Right lobe of liver (tissue), 6 donors: ENCODE data around the gene IL20RA. TPM values are rescaled to one million over a fixed set of nuclear protein-coding genes. Genes with fewer than 3 reads are reported as not detected.

ENCODE experiments used
- ATAC-seq, 4 donors: fragments of 200-7000 bp; cut with Tn5 transposase; one replicate each; pipeline ENCODE4 v1.9.1; 2020; ENCODE audit warnings: mild to moderate bottlenecking in 4 of 4, moderate library complexity in 4 of 4
- DNase-seq, 3 donors: peaks; one replicate each; pipeline ENCODE4 v3.0.0-alpha.2; 2020
- H3K27ac ChIP-seq, 3 donors: fragments of 200-600 bp; one replicate each; pipeline ENCODE4 v1.8.0; 2022
- H3K27me3 ChIP-seq, 2 donors: fragments of 200-600 bp; one replicate each; pipeline ENCODE4 v1.8.0; 2022
- H3K36me3 ChIP-seq, 4 donors: fragments of 200-600 bp; sonication (generic) in 1 of 4; one replicate each; pipeline versions ENCODE4 v1.5.1 to v1.8.0; 2017 to 2022; ENCODE audit warnings: control low read depth in 1 of 4
- H3K4me1 ChIP-seq, 4 donors: fragments of 200-600 bp; sonication (generic) in 1 of 4; one replicate each; pipeline versions ENCODE4 v1.5.1 to v1.8.0; 2017 to 2022; ENCODE audit warnings: control low read depth in 1 of 4
- H3K4me3 ChIP-seq, 3 donors: fragments of 200-600 bp; one replicate each; pipeline ENCODE4 v1.8.0; 2022
- H3K9me3 ChIP-seq, 4 donors: fragments of 200-600 bp; sonication (generic) in 1 of 4; one replicate each; pipeline versions ENCODE4 v1.5.1 to v1.8.0; 2017 to 2022; ENCODE audit warnings: control low read depth in 1 of 4
- POLR2A ChIP-seq: fragments of 450-650 bp; IDR thresholded peaks from one replicate; pipeline ENCODE4 v1.6.1; 2017; ENCODE audit warnings: antibody characterized with exemption, mild to moderate bottlenecking
- WGBS: methylation state at CpG from one replicate; pipeline ENCODE4 v1.1.6; 2018; ENCODE audit warnings: low coverage, low lambda C conversion rate; ENCODE audit not compliant: insufficient coverage; ENCODE audit errors: missing lambda C conversion rate; 5-methylcytosine and 5-hydroxymethylcytosine counted together
- intact Hi-C, 2 donors: fragments of 100-400 bp; cut with DNase I; formaldehyde crosslinking; loops; one replicate each; pipeline versions ENCODE4 v1.11.2 to v1.14.1; 2022
- total RNA-seq, 6 experiments: library from RNA; depleted of rRNA in 2 of 6; stranded (reverse); fragments of >200 nt in 2 of 6; fragmentation: NEBNext Ultra II Directional in 3 of 6; extraction: Animal tissue kit (Norgen Biotek cat#: 25700) in 3 of 6; gene quantifications; one replicate each; pipeline versions ENCODE4 v1.1.0 to v1.2.4, GENCODE V29; 2016 to 2023
- TF ChIP-seq, protein P1 (sequence below), 4 donors: fragments of 200-600 bp in 3 of 4; fragments of 450-650 bp in 1 of 4; IDR thresholded peaks; one replicate each; pipeline versions ENCODE4 v1.5.1 to v1.8.0; 2016 to 2022; ENCODE audit warnings: antibody characterized with exemption in 4 of 4, mild to moderate bottlenecking in 2 of 4
- donor health status: DM: no; HTN: yes; CAD: no.
- donor health status: DM: no; HTN: no; CAD: no.
- donor health status: DM: no; HTN: no; CAD: no.
- donor health status: DM: no; HTN: yes; CAD: no.
- donor health status: DM: no; HTN: yes; CAD: no.

Gene IL20RA
- total RNA-seq, 6 experiments from 2014 or later: 0.06 to 0.70 (median 0.12) TPM

DNA sequence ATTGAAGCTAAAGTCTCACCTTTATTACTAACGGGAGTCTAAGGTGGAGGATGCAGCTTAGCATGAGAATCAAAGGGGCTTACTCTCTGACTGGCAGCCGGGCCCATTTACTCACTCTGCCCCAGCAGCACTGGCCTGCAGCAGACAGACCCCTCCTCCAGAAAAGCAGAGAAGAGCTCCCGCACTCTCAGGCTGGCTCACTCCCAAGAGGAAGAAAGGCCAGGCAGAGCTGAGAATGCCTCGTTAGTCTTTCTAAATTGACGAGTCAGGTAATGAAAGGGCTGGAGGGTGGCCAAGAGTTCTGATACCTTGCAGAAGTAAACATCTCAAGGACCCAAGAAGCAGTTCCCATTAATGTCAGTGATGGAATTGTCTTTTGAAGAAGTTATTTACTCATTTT lies 44.5 kb upstream of the IL20RA start:
- TF ChIP-seq, protein P1, sequence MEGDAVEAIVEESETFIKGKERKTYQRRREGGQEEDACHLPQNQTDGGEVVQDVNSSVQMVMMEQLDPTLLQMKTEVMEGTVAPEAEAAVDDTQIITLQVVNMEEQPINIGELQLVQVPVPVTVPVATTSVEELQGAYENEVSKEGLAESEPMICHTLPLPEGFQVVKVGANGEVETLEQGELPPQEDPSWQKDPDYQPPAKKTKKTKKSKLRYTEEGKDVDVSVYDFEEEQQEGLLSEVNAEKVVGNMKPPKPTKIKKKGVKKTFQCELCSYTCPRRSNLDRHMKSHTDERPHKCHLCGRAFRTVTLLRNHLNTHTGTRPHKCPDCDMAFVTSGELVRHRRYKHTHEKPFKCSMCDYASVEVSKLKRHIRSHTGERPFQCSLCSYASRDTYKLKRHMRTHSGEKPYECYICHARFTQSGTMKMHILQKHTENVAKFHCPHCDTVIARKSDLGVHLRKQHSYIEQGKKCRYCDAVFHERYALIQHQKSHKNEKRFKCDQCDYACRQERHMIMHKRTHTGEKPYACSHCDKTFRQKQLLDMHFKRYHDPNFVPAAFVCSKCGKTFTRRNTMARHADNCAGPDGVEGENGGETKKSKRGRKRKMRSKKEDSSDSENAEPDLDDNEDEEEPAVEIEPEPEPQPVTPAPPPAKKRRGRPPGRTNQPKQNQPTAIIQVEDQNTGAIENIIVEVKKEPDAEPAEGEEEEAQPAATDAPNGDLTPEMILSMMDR (IDR thresholded peaks at IDR 0.05): no peak
- no peak for TF ChIP-seq POLR2A
- Histone ChIP-seq H3K27ac (no peak overlapping the region), H3K9me3 (no peaks in the 10 kb centered on the region), H3K27me3 (no peaks in the 10 kb centered on the region), H3K4me1 (no peaks in the 10 kb centered on the region), H3K4me3 (no peak overlapping the region), H3K36me3 (no peaks in the 10 kb centered on the region)
- intact Hi-C loops: no loop called here
- WGBS: 43% methylated on average over 5 of the region's 5 CpGs
- DNase-seq (no peak), ATAC-seq (no peak)

DNA sequence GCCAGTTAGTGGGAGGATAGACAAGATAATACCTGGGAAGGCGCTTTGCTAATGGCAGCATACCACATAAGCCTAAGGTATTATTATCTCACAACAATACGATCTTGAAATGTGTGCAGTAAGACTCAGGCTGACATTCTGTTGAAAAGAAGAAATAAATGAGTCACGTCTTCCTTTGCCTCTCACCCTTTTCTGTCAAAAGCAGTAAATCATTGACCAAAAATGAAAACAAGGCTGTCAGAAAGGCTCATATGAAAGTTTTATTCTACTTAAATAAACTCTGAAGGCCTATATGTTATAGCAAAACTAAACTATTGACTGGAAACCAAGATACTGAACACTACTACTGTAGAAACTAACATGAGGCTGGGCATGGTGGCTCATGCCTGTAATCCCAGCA lies 43.1 kb upstream of the IL20RA start:
- Histone ChIP-seq H3K27me3 (no peaks in the 10 kb centered on the region), H3K9me3 (no peaks in the 10 kb centered on the region), H3K36me3 (no peaks in the 10 kb centered on the region), H3K4me1 (no peaks in the 10 kb centered on the region), H3K4me3 (no peak overlapping the region), H3K27ac (no peak overlapping the region)
- ATAC-seq (no peak), DNase-seq (no peak)
- intact Hi-C loops: no loop called here
- TF ChIP-seq, protein P1 (IDR thresholded peaks at IDR 0.05): no peak
- TF ChIP-seq POLR2A: no peak
- 69% methylated on average over 3 of the region's 3 CpGs for WGBS

DNA sequence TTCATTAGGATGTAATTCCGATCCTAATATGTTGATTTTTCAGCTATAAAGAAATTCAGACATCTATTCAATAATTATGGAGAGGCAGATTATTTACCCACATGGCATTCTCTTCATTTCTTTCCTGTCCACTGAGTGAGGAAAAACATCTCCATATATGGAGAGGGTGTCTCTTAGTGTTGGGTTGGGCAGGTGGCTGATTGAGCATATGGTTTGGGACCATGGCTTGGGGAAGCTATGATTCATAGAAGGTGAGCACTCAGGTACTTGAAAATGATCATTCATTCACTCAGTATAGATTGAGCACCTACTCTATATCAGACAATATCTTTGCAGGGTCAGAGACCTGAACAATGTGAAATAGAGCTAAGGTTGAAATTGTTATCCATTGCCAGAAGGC lies 41.3 kb upstream of the IL20RA start:
- WGBS: 69% methylated on average over 1 of the region's 1 CpG
- Histone ChIP-seq H3K27me3 (no peaks in the 10 kb centered on the region), H3K4me1 (no peaks in the 10 kb centered on the region), H3K9me3 (no peaks in the 10 kb centered on the region), H3K36me3 (no peaks in the 10 kb centered on the region), H3K4me3 (no peak overlapping the region), H3K27ac (no peak overlapping the region)
- ATAC-seq (no peak), DNase-seq (no peak)
- intact Hi-C loops: no loop called here
- no peak for TF ChIP-seq POLR2A
- TF ChIP-seq, protein P1 (IDR thresholded peaks at IDR 0.05): no peak

DNA sequence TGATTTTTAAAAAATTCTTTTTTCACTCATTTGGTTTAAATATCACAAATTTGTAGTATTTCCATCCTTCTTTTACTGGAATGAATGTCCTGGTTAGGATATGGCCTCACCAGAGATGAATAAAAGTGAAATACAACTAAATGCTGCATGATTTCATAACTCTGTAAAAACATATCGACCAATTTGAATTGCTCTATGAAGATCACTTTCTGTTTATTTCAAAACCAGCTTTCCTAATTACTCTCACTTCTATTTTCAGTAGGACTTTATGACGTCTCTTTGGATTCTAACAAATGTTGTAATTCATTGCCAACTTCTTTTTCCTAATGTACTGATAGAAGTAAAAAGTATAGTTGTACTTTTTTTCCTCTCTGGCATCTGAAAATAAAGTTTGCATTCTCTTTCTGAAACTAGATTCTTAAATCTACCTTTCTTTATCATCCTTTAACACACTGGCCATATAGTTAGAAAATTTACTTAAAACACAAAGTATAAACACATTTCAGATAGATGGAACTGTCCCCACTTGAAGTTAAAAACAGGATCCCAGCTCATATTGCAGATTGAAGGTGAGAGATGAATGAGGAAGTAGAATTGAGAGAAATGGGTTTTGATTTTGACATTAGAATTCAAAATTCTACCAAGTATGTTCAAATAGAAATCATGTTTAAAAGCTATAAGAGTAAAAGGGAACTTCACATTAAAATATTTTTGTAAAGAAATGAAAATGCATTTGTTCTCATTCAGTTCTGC lies 40.3 kb upstream of the IL20RA start:
- TF ChIP-seq POLR2A: no peak
- TF ChIP-seq, protein P1 (IDR thresholded peaks at IDR 0.05): no peak
- no peaks in the 10 kb centered on the region for H3K36me3 ChIP-seq
- 23% methylated on average over 2 of the region's 2 CpGs for WGBS
- no peaks in the 10 kb centered on the region for H3K4me1 ChIP-seq
- no peaks in the 10 kb centered on the region for H3K27me3 ChIP-seq
- no peaks in the 10 kb centered on the region for H3K9me3 ChIP-seq
- no peak overlapping the region for H3K4me3 ChIP-seq
- intact Hi-C loops: no loop called here
- no peak for DNase-seq
- no peak overlapping the region for H3K27ac ChIP-seq
- no peak for ATAC-seq
